Measurements from ENCODE around the gene MYBPC2. TPM values are rescaled to one million over a fixed set of nuclear protein-coding genes. Genes with fewer than 3 reads are reported as not detected.

The MYBPC2 gene
- polyA plus RNA-seq, 1 donor, result 287 TPM

DNA sequence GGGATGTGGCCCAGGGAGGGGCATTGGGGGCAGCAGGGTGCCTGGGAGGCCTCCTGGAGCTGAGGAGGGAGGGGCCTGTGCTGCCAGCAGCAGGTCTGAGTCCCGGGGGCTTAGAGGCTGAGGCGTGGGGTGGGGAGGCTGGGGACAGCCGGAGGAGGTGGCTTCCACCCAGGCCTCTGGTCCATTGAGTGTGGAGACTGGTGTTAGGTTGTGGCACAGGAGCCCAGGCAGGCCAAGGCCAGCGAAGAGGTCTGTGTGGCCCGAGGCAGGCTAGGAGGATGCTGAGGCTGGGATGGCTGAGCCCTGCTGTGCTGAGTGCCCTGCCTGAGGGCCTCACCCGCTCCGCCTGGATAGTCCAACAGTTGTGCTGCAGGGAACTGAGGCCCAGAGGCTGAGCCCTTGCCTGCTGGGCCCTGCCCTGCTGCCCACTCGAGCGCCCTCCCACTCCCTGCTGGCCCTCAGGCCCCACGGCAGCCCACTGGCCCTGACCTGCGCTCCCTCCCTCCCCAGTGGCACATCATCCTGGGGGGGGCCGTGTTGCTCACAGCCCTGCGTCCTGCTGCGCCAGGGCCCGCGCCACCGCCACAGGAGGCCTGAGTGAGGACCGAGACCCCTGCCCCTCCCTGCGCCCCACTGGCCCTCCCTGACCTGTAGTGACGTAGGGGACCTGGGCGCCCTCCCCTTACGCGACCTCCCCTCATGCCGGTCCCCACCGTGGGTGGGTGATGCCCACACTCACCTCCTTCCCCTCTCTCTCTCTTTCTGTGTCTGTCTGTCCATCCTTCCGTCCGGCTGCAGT is 48.9 kb downstream of the MYBPC2 start:
- DNase-seq, result no peak

DNA sequence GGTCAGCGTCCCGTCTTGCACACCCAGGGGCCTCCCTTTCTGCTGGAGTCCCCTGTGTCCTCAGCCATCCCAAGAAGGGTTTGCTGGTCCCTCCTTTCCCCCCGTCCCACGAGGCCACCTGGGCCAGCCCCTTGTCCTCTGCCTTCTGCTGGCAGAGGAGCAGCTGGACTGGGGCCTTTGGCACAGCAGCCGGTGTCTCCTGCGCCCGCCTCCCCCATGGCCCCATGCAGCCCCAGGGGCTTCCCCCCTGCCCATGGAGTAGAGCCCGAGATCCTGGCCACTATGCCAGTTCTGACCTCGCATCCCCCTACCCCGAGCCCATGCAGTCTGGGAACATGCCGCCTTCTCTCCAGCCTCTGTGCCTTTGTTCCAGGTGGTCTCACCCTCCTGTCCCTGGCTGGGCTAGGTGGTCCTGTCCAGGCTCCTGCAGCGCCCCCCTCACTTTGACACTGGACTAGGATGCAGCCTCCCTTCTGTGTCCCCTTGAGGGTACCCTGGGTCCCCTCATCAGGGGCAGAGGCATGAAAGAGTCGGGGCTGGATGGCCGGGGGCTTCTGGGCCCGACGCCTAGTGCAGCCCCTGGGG is 49.7 kb downstream of the MYBPC2 start:
- DNase-seq, result no peak

DNA sequence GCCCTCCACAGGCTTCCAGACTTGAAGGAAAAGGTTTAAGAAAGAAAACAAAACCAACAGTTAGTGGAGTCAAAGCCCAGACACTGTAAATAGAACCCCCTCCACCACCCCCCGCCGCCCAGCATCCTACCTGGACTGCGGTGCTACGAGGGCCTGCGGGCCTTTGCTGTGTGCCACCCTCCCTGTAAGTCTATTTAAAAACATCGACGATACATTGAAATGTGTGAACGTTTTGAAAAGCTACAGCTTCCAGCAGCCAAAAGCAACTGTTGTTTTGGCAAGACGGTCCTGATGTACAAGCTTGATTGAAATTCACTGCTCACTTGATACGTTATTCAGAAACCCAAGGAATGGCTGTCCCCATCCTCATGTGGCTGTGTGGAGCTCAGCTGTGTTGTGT is 50.2 kb downstream of the MYBPC2 start:
- no peak for DNase-seq

DNA sequence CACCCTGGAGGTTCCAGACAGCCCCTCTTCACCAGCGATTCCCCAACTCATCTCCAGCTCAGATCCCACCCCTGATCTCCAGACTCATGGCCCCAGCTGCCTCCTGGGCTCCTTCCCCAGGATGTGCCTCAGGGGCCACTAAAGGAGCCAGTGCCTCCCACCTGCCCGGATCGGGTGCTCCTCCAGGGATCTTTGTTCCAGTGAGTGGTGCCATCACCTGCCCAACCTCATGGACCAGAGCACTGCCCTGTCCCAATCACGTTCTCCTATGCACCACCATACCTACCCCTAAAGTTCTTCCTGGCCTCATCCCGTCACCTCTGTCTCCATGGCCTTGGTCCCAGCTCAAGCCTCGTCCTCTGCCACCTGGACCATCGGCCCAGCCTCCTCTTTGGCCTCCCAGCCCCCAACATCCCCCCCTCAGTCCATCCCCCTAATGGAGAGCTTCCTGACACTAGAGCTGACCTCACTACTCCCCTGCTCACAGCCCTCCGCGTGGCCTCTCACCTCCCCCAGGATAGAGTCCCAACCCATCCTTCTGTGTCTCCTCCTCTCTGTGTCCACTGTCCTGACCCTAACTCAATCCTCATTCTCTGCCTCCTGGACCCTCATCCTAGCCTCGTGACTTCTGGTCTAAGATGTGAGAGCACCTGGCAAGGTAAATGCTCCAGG is 52.7 kb downstream of the MYBPC2 start:
- DNase-seq, result no peak

DNA sequence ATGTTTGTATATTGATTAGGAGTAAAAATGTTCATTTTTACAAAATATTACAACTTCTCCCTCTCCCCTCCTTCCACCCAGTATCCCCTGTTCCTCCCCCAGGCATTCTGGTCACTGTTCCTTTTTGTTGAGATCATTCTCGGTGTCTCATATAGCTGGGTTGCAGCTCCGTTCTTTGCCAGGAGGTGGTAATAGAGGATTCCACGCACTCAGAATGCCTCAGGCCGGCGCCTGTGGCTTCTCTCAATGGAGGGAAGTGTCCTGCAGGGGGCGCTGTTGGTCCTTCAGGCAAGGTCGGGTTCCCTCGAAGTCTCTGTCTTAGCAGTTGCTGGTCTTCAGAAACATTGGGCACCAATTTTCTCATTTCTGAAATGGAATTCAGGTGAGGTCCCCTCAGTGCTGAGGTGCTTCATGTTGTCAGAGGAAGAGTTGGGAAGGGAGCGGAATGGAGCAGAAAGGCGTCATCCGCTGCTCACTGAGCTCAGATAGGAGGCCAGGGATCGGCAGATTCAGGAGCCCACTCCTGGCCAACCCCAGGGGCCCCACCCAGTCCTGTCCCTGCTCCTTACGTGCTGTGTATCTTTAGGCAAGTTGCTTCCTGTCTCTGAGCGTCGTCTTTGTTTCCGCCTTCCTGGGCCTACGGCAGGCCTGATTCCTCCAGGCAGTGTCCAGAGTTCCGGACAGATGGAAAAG is 54.3 kb downstream of the MYBPC2 start:
- DNase-seq, result no peak

DNA sequence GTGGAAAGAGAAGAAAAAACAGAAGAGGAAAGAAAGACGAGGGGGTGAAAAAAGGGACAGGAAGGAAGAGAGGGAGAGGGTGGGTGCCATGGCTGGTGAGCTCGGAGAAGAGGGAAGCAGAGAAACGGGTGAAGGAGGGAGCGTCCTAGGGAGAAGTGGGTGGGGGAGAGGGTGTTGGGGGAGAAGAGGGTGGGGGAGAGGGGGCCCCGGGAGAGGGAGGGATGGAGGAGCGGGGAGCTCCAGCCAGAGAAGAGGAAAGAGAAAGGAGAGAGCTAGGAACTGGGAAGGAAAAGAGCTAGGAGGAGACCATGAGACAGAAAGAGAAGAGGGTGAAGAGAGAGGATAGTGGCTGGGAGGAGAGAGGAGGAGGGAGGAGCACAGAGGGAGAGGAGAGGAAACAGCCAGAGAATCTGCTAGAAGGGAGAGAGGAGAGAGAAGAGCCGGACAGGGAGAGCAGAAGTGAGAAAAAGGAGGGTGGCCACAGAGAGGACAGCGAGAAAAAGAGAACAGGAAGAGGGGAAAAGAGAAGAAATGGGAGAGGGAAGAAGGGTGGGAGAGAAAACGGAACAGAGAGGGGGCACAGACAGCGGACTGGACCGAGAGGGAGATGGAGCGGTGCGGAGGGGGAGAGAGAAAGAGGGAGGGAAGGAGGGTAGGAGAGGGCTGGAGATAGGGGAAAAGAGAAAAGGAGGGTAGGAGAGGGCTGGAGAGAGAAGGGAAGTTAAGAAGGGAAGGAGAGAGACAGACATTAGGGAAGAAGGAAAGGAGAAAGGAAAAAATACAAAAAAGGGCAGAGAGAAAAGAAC is 55.9 kb downstream of the MYBPC2 start:
- no peak for DNase-seq

DNA sequence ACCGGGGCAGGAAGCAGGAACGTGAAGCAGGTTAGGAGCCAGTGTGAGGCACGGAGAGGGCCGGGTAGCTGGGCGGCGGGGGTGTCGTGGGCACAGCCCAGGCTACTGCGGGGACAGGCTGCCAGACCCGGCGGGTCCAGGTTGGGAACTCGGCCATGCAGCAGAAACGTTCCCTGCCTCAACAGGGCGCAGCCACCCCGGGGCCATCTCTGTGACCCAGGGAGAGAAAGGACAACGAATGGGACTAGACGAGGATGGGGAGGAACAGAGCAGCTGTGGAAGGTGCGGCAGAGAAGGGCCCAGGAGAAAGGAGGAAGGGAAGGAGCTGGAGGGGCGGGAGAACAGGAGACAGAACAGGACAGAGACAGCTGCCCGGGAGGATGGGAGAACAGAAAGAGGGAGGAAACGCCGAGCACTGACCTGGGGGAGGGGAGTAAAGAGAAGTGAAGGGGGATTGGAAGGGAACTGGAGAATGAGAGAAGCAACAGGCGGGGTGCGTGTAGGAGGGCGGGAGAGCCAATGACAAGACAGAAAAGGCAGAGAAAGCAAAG is 56.8 kb downstream of the MYBPC2 start:
- no peak for DNase-seq

DNA sequence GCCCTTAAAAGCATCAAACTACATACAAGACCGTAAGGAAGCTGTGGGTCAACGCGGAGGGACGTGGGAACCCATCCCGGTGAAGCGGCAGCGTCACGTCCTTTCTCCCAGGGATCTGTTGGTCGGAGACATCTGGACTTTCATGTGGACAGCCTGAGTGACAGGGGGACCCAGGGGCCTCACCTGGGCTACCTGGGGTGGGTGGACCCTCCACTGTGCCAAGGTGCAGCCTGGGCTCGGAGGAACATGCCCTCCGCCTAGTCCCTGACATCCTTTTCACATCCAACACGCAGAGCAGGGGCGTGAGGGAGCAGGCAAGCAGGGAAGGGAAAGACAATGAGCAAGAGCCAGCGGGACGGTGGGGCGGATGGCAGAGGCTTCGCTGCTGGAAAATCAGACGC is 57.7 kb downstream of the MYBPC2 start:
- no peak for DNase-seq

DNA sequence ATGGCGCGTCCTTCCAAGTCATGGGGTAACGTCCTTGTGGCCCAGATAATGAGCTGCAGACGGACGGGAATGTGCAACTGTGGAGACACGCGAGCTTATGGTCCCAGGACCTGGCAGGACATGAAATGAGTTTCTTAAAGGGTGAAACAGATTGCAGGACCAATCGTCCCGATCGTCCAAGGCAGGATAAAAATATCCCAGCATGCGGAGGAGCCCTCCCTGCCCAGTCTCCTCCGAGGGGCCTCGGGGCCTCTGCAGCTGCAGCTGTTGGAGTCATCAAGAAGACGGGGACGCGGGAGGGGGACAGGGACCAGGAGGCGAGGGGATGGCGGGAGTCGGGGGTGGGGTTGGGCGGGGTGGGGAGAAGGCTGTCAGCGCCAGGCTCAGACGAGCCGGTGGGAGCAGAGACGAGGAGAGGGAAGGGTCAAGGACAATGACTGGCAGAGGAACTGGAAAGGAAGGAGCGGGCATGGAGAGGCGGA is 58.3 kb downstream of the MYBPC2 start:
- DNase-seq, result peak; percentile 64

DNA sequence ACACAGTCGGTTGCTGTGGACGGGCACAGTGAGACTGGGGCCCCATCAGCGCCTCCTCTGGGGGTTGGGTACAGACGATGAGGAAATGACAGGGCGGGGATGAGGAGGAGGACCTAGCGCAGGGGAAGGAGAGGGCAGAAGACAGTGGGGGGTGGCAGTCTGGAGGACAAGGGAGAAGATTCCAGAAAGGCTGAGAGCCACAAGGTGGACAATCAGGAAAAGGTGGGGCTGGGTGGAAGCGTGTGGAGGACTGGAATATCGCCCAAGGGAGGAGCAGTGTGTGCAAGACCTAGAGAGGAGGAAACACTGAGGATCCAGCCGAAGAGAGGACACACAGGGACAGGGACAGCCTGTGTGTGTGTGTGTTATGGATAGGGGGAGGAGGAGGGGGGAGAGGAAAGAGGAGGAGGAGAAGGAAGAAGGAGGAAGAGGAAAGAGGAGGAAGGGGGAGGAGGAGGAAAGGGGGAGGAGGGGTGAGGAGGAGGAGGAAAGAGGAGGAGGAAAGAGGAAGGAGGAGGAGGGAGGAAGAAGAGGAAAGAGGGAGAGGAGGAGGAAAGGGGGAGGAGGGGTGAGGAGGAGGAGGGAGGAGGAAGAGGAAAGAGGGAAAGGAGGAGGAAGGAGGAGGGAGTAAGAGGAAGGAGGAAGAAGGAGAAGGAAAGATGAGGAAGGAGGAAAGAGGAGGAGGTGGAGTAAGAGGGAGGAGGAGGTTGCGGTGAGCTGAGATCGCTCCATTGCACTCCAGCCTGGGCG is 59.8 kb downstream of the MYBPC2 start:
- no peak for DNase-seq

DNA sequence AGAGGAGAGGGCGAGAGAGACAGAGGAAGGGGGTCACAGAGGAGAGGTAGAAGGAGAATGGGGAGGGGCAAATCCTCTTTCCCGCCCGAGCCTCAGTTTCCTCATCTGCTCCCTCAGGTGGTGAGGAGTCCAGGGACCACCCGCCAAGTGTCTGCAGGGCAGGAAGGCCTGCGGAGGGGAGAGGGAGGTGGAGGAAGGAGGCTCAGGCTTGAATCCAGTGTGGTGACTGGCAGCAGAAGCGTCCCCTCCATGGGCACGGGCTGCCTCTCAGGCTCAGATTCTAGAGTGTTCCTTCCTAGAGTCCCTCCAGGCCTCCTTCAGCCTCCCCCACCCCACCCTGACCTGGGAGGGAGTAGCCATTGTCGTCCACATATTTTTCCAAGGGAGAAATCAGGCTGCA is 60.5 kb downstream of the MYBPC2 start:
- no peak for DNase-seq

DNA sequence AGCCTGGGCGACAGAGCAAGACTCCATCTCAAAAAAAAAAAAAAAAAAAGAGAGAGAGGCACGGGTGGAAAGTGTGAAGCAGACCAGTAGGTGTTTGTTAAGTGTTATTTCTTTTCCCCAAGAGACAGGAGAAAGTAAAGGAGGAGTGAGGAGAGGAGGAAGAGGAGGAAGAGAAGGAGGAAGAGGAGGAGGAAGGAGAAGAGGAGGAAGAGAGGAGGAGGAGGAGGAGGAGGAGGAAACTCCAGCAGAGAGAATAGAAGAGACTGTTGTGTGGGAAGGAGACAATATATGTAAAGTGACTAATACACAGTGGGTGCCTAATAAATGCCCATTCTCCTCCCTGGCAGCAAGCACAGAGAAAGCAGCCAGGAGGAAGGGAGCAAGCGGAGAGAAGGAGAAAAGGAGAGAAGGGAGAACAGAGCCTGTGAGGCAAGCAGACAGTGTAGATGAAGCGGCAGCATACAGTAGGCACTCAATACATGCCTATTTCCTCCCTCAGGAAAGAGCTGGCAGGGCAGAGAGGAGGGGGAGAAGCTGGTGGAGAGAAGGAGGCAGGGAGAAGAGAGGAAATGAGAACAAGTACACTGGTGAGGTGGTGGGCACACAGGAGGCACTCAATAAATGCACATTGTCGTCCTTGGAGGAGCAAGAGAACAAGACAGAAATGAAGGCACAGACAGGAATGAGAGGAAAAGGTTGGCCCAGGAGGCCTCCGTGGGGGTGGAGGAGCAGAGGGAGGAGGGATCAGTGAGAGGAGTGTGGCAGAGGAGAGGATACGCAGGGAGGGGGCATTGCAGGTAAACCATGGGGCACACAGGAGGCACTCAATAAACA is 61.7 kb downstream of the MYBPC2 start:
- DNase-seq, result no peak

DNA sequence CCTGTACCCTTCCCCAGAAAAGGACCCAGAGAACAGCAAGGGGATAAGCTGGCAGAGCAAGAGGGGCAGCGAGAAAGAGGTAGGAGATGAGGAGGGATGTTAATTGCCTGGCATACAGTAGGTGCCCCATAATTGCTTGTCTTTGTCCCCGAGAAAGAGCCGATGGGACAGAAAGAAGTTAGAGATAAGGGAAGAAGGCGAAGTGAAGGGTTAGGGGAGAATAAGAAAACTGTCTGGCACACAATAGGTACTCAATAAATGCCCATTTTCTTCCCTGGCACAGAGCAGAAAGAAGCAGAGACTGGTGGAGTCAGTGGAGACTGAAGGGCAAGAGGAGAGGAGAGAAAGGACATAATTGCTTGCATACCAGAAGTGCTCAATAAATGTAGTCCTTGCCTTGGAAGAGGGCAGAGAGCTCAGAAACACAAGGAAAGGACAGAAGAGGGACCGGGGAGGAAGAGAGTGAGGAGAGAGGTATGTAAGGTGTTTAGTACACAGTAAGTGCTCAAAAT is 62.4 kb downstream of the MYBPC2 start:
- no peak for DNase-seq

DNA sequence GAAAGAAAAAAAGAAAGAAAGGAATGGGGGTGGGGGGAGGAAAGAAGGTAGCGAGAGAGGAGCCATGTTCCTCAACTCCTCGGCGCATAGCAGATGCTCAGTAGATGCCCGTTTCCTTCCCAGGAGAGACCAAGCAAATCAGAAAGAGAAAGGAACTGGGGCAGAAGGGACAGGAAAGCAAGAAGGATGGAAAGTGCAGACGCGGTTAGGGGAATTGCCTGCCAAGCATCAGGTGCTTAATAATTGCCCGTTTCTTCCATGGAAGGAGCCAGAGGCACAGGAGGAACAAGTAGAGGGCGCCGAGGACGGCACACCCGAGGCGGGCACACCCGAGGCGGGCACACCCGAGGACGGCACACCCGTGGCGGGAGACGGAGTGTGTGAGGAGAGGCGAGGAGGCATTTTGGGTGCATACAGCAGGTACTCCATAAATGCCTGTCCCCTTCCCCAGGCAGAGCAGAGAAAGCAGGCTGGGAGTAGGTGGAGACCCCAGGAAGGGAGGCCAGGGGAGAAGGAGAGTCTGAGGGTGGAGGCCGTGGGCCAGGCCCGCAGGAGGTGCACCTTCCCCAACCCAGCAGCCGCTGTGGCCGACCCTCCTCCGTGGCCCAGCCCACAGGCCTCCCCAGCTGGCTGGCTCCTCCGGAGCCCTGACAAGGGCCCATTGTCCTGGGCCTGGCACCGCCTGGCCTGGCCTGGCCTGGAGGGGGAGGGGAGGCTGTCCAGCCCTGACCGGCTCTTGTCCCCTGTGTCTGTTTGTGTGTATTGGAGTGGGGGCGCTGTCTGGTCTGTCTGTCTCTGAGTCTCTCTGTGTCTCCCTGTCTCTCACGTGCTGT is 63.7 kb downstream of the MYBPC2 start:
- no peak for DNase-seq

DNA sequence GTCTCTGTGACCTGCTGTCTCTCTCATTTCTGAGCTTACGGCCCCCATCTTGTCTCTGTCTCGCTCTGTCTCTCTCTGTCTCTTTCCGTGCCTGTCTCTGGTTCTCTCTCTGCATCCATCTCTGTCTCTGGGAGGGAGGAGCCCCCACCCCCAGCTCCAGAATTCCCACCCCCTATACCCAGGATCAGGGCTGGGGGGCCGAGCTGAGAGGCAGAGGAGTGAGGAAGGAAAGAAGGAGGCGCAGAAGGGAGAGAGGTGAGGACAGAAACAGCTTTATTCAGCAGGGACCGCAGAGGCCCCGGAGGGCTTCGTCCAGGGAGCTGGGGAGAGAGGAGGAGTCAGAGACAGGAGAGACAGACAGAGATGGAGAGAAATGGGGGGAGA is 64.3 kb downstream of the MYBPC2 start:
- DNase-seq, result no peak

DNA sequence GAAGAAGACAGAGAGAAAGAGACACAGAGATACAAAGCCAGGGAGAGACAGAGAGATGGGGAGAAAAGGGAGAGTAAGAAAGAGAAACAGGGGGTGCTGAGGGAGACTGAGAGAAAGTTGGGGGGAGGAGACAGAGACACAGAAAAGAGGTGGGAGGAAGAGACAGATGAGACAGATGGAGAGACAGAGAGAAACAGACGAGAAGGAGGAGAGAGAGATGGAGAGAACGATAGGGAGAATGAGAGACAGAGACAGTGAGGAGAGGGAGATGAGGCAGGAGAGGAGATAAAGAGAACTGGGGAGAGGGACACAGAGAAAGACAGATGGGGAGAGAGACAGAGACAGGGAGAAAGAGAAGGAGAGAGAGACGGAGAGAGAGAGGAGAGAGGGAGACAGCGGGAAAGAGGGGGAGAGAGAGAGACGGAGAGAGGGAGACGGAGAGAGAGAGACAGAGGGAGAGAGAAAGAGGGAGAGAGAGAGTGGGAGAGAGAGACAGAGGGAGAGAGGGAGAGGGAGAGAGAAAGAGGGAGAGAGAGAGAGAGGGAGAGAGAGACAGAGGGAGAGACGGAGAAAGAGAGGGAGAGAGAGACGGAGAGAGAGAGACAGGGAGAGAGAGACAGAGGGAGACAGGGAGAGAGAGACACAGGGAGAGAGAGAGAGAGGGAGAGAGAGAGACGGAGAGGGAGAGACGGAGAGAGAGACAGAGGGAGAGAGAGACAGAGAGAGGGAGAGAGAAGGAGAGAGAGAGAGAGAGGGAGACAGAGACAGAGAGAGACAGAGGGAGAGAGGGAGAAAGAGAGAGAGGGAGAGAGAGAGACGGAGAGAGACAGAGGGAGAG is 65.7 kb downstream of the MYBPC2 start:
- DNase-seq, result no peak

DNA sequence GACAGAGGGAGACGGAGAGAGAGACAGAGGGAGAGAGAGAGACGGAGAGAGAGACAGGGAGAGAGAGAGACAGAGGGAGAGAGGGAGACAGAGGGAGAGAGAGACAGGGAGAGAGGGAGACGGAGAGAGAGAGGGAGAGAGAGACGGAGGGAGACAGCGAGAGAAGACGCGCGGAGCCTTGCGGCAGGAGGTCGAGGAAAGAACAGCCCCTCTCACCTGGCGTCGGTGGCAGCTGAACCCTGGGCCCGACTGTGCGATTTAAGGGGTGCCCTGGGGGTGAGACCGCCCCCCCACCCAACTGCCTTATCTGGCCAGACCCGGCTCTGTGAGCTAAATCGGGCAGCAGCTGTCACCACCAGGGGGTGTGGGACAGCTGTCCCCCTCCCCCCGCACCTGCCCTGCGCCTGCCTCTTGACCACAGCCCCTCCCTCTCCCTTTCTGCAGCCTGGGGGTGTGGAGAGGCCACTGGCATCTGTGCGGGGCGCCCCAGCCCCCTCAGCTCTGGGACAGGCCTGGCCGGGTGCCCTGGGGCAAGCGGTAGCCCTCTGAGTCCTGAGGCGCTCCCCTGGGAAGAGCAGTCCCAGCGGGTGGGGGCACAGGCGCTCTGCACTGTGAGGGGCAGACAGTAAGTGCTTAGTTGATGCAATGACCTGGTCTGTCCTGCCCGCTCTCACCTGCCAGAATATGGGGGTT is 67.5 kb downstream of the MYBPC2 start:
- DNase-seq, result peak; percentile 50

DNA sequence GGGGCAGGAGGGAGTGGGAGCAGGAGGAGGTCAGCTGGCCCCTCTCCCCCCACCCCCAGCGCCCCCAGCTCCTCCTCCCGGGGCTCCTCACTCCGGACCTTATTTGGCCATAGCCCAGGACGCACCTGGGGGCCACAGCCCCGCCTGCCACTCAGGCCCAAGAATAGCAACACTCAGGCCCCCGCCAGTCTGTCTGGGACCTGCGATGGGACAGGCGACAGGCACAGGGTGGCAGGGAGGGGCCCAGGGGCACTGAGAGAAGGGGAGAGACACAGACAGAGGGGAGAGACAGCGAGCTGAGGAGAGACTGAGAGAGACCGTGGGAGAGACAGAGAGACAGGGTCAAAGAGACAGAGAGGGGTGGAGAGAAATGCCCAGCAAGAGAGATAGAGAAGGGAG is 68.1 kb downstream of the MYBPC2 start:
- DNase-seq, result no peak

All from hindlimb muscle (tissue), 1 donor.